OCI-LY1 (cell line): ENCODE data around the gene CENPT.

Experiments
- EZH2 ChIP-seq: fragments of 200-600 bp; sonication (generic), shearing (Covaris generic); IDR thresholded peaks from 2 replicates; pipeline ENCODE4 v1.8.0; 2017; ENCODE audit warnings: borderline replicate concordance, mixed run types, mild to moderate bottlenecking, antibody characterized with exemption, low read length, moderate library complexity, mixed read lengths
- TF ChIP-seq, protein P1 (sequence below): fragments of 200-600 bp; sonication (generic), shearing (Covaris generic); IDR thresholded peaks from 2 replicates; pipeline ENCODE4 v1.5.1; 2017; ENCODE audit warnings: mild to moderate bottlenecking, antibody characterized with exemption, low read length, moderate library complexity, mixed read lengths

- TF ChIP-seq, protein P1, sequence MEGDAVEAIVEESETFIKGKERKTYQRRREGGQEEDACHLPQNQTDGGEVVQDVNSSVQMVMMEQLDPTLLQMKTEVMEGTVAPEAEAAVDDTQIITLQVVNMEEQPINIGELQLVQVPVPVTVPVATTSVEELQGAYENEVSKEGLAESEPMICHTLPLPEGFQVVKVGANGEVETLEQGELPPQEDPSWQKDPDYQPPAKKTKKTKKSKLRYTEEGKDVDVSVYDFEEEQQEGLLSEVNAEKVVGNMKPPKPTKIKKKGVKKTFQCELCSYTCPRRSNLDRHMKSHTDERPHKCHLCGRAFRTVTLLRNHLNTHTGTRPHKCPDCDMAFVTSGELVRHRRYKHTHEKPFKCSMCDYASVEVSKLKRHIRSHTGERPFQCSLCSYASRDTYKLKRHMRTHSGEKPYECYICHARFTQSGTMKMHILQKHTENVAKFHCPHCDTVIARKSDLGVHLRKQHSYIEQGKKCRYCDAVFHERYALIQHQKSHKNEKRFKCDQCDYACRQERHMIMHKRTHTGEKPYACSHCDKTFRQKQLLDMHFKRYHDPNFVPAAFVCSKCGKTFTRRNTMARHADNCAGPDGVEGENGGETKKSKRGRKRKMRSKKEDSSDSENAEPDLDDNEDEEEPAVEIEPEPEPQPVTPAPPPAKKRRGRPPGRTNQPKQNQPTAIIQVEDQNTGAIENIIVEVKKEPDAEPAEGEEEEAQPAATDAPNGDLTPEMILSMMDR, result no peak
- no peak for TF ChIP-seq EZH2
Measured at GRCh38 chr16:67796099-67796718, 51.3 kb downstream of the CENPT start.
